22Rv1 (cell line): ENCODE data around the gene TCERG1L.

Experiments used
- ZFX ChIP-seq: fragments of 450-650 bp; IDR thresholded peaks from 2 replicates; pipeline ENCODE4 v1.6.1; 2017; ENCODE audit warnings: antibody characterized with exemption, borderline replicate concordance
- TF ChIP-seq, protein P1 (sequence below): fragments of 450-650 bp; IDR thresholded peaks from 2 replicates; pipeline ENCODE4 v1.5.1; 2017; ENCODE audit warnings: mild to moderate bottlenecking

DNA sequence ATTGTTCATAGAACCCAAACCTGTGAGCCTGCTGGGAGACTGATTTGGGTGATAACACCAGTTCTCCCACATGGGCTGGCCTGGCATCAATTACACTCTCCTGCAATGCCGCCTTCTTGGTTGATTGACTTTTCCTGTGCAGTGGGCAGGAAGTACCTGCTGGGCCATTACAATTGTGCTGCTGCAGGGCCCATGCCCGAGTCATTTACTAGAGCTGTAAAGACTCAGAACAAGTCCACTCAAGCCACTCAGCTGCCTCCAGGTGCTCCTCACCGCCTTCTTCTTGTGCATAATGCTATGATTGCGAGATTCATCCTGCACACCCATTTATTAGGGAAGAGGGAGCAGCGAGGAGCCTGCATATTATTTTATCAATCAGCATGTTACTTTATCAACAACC is 264.0 kb downstream of the TCERG1L start:
- TF ChIP-seq, protein P1, sequence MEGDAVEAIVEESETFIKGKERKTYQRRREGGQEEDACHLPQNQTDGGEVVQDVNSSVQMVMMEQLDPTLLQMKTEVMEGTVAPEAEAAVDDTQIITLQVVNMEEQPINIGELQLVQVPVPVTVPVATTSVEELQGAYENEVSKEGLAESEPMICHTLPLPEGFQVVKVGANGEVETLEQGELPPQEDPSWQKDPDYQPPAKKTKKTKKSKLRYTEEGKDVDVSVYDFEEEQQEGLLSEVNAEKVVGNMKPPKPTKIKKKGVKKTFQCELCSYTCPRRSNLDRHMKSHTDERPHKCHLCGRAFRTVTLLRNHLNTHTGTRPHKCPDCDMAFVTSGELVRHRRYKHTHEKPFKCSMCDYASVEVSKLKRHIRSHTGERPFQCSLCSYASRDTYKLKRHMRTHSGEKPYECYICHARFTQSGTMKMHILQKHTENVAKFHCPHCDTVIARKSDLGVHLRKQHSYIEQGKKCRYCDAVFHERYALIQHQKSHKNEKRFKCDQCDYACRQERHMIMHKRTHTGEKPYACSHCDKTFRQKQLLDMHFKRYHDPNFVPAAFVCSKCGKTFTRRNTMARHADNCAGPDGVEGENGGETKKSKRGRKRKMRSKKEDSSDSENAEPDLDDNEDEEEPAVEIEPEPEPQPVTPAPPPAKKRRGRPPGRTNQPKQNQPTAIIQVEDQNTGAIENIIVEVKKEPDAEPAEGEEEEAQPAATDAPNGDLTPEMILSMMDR: no peak
- no peak for TF ChIP-seq ZFX
